HCT116 (cell line): ENCODE results near the gene CCDC187. TPM values are rescaled to one million over a fixed set of nuclear protein-coding genes. Genes with fewer than 3 reads are reported as not detected.

ENCODE experiments used
- ATAC-seq: fragments of 200-7000 bp; cut with Tn5 transposase; 2 replicates; pipeline ENCODE4 v1.9.1; 2020; ENCODE audit warnings: mild to moderate bottlenecking, moderate library complexity
- BruUV-seq: library from RNA; stranded (reverse); fragments of 400-500 nt; replicated peaks from 2 replicates; lab custom pipeline; 2021; lab: Mats Ljungman, UMichigan
- CTCF ChIA-PET: fragments of 300-600 bp; sonication (Branson Sonifier 250); formaldehyde crosslinking; loops from one replicate; lab custom pipeline; 2021; ENCODE audit warnings: antibody characterized with exemption; lab: Charles Lee
- POLR2A ChIA-PET: fragments of 300-600, 350-600 bp; sonication (Branson Sonifier 250); formaldehyde crosslinking; loops from one replicate; lab custom pipeline; 2021; ENCODE audit warnings: antibody characterized with exemption; lab: Charles Lee
- RAD21 ChIA-PET, 2 experiments: fragments of 300-600 bp; sonication (Branson Sonifier 250); formaldehyde crosslinking; loops; one replicate each; lab custom pipeline; 2023; ENCODE audit warnings: low total read pairs in 2 of 2; ENCODE audit not compliant: uncharacterized antibody in 2 of 2, unreplicated experiment in 2 of 2, low non-redundant PET in 1 of 2; lab: Charles Lee
- DNase-seq: peaks from one replicate; pipeline ENCODE4 v3.0.0-alpha.2; 2010; ENCODE audit warnings: low read depth, low spot score
- H2AFZ ChIP-seq: fragments of 200-600 bp; shearing (Covaris generic), sonication (generic); 2 replicates; pipeline ENCODE4 v1.6.1; 2017; ENCODE audit warnings: low read depth, mixed run types, mixed read lengths, antibody characterized with exemption, low read length; ENCODE audit not compliant: poor library complexity, severe bottlenecking
- H3K27ac ChIP-seq: 2 replicates; pipeline ENCODE4 v1.5.1; 2012; ENCODE audit warnings: low read depth, low read length
- H3K27me3 ChIP-seq: fragments of 200-600 bp; sonication (generic); 2 replicates; pipeline ENCODE4 v1.6.1; 2016; ENCODE audit warnings: mixed run types, low read length, mixed read lengths; ENCODE audit not compliant: insufficient read depth
- H3K36me3 ChIP-seq, 2 experiments: fragments of 200-500 bp in 1 of 2; fragments of 200-600 bp in 1 of 2; sonication (Bioruptor generic) in 1 of 2; sonication (generic) in 1 of 2; 2 replicates each; pipeline versions ENCODE4 v1.5.1 to v1.6.1; 2014 to 2016; ENCODE audit warnings: low read length in 2 of 2, inconsistent platforms in 1 of 2, mixed read lengths in 1 of 2, mixed run types in 1 of 2; ENCODE audit not compliant: insufficient read depth in 2 of 2, control insufficient read depth in 1 of 2
- H3K4me1 ChIP-seq, 2 experiments: fragments of 200-600 bp in 1 of 2; sonication (generic) in 1 of 2; 2 replicates each; pipeline versions ENCODE4 v1.5.1 to v1.6.1; 2012 to 2017; ENCODE audit warnings: low read length in 2 of 2, inconsistent platforms in 1 of 2, mild to moderate bottlenecking in 1 of 2, mixed read lengths in 1 of 2, mixed run types in 1 of 2, moderate library complexity in 1 of 2; ENCODE audit not compliant: insufficient read depth in 2 of 2, control insufficient read depth in 1 of 2
- H3K4me2 ChIP-seq: fragments of 200-600 bp; sonication (generic); 2 replicates; pipeline ENCODE4 v1.6.1; 2017; ENCODE audit warnings: mixed run types, low read length, mixed read lengths
- H3K4me3 ChIP-seq, 2 experiments: fragments of 200-600 bp in 1 of 2; sonication (generic) in 1 of 2; replicated peaks in 1 of 2; 2 replicates each; pipeline ENCODE4 v1.5.1; 2011 to 2016; ENCODE audit warnings: low read length in 2 of 2, control low read depth in 1 of 2, low read depth in 1 of 2, mild to moderate bottlenecking in 1 of 2, mixed read lengths in 1 of 2, mixed run types in 1 of 2
- H3K79me2 ChIP-seq: fragments of 200-600 bp; sonication (generic); 2 replicates; pipeline ENCODE4 v1.6.1; 2017; ENCODE audit warnings: mild to moderate bottlenecking, mixed run types, low read length, moderate library complexity, mixed read lengths; ENCODE audit not compliant: insufficient read depth
- H3K9ac ChIP-seq: fragments of 200-600 bp; sonication (generic); 2 replicates; pipeline ENCODE4 v1.6.1; 2016; ENCODE audit warnings: low read length, mixed read lengths
- H3K9me2 ChIP-seq: fragments of 200-600 bp; sonication (generic), shearing (Covaris generic); 2 replicates; pipeline ENCODE4 v1.6.1; 2017; ENCODE audit warnings: mixed run types, mild to moderate bottlenecking, moderate library complexity; ENCODE audit not compliant: insufficient read depth
- H3K9me3 ChIP-seq, 2 experiments: fragments of 200-500 bp in 1 of 2; fragments of 200-600 bp in 1 of 2; sonication (Bioruptor generic) in 1 of 2; sonication (generic) in 1 of 2; 2 replicates each; pipeline ENCODE4 v1.6.1; 2014 to 2017; ENCODE audit warnings: low read length in 2 of 2, mixed read lengths in 2 of 2, inconsistent platforms in 1 of 2, low read depth in 1 of 2, mild to moderate bottlenecking in 1 of 2, mixed run types in 1 of 2, moderate library complexity in 1 of 2; ENCODE audit not compliant: control insufficient read depth in 1 of 2, insufficient read depth in 1 of 2
- H4K20me1 ChIP-seq: fragments of 200-600 bp; sonication (generic), shearing (Covaris generic); 2 replicates; pipeline ENCODE4 v1.6.1; 2017; ENCODE audit warnings: mixed run types, mild to moderate bottlenecking, moderate library complexity; ENCODE audit not compliant: insufficient read depth
- CBX3 ChIP-seq: IDR thresholded peaks from 2 replicates; pipeline ENCODE4 v1.6.1; 2012; ENCODE audit warnings: low read depth
- CEBPB ChIP-seq: IDR thresholded peaks from 2 replicates; pipeline ENCODE4 v1.6.1; 2012; ENCODE audit warnings: low read depth
- CTCF ChIP-seq, 3 experiments: fragments of 200-600 bp in 1 of 3; sonication (generic) in 1 of 3; IDR thresholded peaks in 2 of 3; conservative IDR thresholded peaks in 1 of 3; 2 replicates each; pipeline ENCODE4 v1.5.1; 2012 to 2017; ENCODE audit warnings: low read depth in 2 of 3, low read length in 2 of 3, antibody characterized with exemption in 1 of 3, borderline replicate concordance in 1 of 3, control low read depth in 1 of 3, mild to moderate bottlenecking in 1 of 3, mixed read lengths in 1 of 3, mixed run types in 1 of 3, moderate library complexity in 1 of 3; ENCODE audit not compliant: insufficient read depth in 1 of 3
- FOSL1 ChIP-seq: IDR thresholded peaks from 2 replicates; pipeline ENCODE4 v1.6.1; 2012; ENCODE audit warnings: low read depth
- MAX ChIP-seq: IDR thresholded peaks from 2 replicates; pipeline ENCODE4 v1.6.1; 2012
- POLR2AphosphoS5 ChIP-seq: IDR thresholded peaks from 2 replicates; pipeline ENCODE4 v1.6.1; 2011; ENCODE audit warnings: mild to moderate bottlenecking, low read depth, low read length, moderate library complexity
- RAD21 ChIP-seq: IDR thresholded peaks from 2 replicates; pipeline ENCODE4 v1.6.1; 2012; ENCODE audit warnings: low read depth, mild to moderate bottlenecking
- REST ChIP-seq: IDR thresholded peaks from 2 replicates; pipeline ENCODE4 v1.6.1; 2012; ENCODE audit warnings: low read depth
- SIN3A ChIP-seq: IDR thresholded peaks from 2 replicates; pipeline ENCODE4 v1.6.1; 2012; ENCODE audit warnings: low read depth
- SP1 ChIP-seq: IDR thresholded peaks from 2 replicates; pipeline ENCODE4 v1.6.1; 2012; ENCODE audit warnings: low read depth
- TCF7L2 ChIP-seq: IDR thresholded peaks from 2 replicates; pipeline ENCODE4 v1.7.0; 2011; ENCODE audit warnings: borderline replicate concordance, inconsistent platforms; ENCODE audit not compliant: insufficient read depth, insufficient read length; ENCODE audit errors: extremely low read depth
- YY1 ChIP-seq: IDR thresholded peaks from 2 replicates; pipeline ENCODE4 v1.6.1; 2011; ENCODE audit warnings: low read length, low read depth, moderate library complexity, mild to moderate bottlenecking; ENCODE audit not compliant: insufficient replicate concordance; ENCODE audit errors: extremely low read depth
- ZFX ChIP-seq: fragments of 450-650 bp; IDR thresholded peaks from 2 replicates; pipeline ENCODE4 v1.6.1; 2017
- ZNF274 ChIP-seq: fragments of 200-500 bp; sonication (Bioruptor generic); IDR thresholded peaks from 2 replicates; pipeline ENCODE4 v1.6.1; 2014; ENCODE audit warnings: mild to moderate bottlenecking, low read depth, low read length, inconsistent platforms
- intact Hi-C: fragments of 100-400 bp; cut with micrococcal nuclease; formaldehyde crosslinking; loops from 2 replicates; pipeline ENCODE4 v1.10.0; 2022
- total RNA-seq: library from RNA; stranded (reverse); gene quantifications from one replicate; pipeline ENCODE4 v1.2.1, GENCODE V29; 2021; ENCODE audit not compliant: unreplicated experiment

The CCDC187 gene
- total RNA-seq, 1 experiment from 2014 or later = 4.6 TPM

- TF ChIP-seq CEBPB (no peak), ZFX (no peak), MAX (no peak), SIN3A (no peak), RAD21 (no peak), YY1 (no peak), ZNF274 (no peak), CTCF (IDR thresholded peaks at IDR 0.05 in 2 of 3, conservative IDR thresholded peaks at IDR 0.05 in 1 of 3; ENCODE audit: borderline replicate concordance in 1 of 3, insufficient read depth in 1 of 3, low read depth in 2 of 3, low read length in 2 of 3) (no peak), POLR2AphosphoS5 (no peak), TCF7L2 (no peak), REST (no peak), SP1 (no peak), FOSL1 (no peak), CBX3 (no peak)
- no peak overlapping the region for H3K4me3 ChIP-seq
- no peaks in the 10 kb centered on the region for H3K36me3 ChIP-seq
- H2AFZ ChIP-seq = no peak overlapping the region
- no peak overlapping the region for H3K9ac ChIP-seq
- no peak for DNase-seq
- no peak overlapping the region for H3K27ac ChIP-seq
- H3K9me2 ChIP-seq = no peaks in the 10 kb centered on the region
- no peaks in the 10 kb centered on the region for H3K27me3 ChIP-seq
- H3K9me3 ChIP-seq = peaks cover 0 to 5% of the 10 kb centered on the region in 2 experiments; a peak in 1 of 4 replicates
- intact Hi-C loops = no loop called here
- no peaks in the 10 kb centered on the region for H3K79me2 ChIP-seq
- CTCF ChIA-PET = no interaction called here
- POLR2A ChIA-PET = no interaction called here
- BruUV-seq = no TSS peak
- H4K20me1 ChIP-seq = no peaks in the 10 kb centered on the region
- RAD21 ChIA-PET = no interaction called here
- peaks cover 14 to 22% of the 10 kb centered on the region in 2 experiments; a peak in 3 of 4 replicates for H3K4me1 ChIP-seq
- H3K4me2 ChIP-seq = no peak overlapping the region
- no peak for ATAC-seq
Measured at GRCh38 chr9:136292026-136292538, 11.8 kb downstream of the CCDC187 start.
